Kidney (tissue), 14 donors: ENCODE results near the gene IMP4. TPM values are rescaled to one million over a fixed set of nuclear protein-coding genes. Genes with fewer than 3 reads are reported as not detected.
A peak's percentile ranks its signal among the peaks of the same experiment; 100 is the strongest.

Source experiments
- DNase-seq, 5 donors: peaks; one replicate each; pipeline ENCODE4 v3.0.0-alpha.2; 2013 to 2020
- FAIRE-seq: peaks from 2 replicates; lab custom pipeline; 2012; peaks lifted over from hg19 to GRCh38; lab: Jason Lieb, UNC
- H3K27ac ChIP-seq, 2 donors: one replicate each; pipeline ENCODE4 v1.7.0; 2013; ENCODE audit warnings: low read depth in 2 of 2, low read length in 2 of 2, inconsistent platforms in 1 of 2
- H3K27me3 ChIP-seq: one replicate; pipeline ENCODE4 v1.7.1; 2013; ENCODE audit warnings: low read length, inconsistent platforms; ENCODE audit not compliant: control insufficient read depth, insufficient read depth
- H3K36me3 ChIP-seq, 3 donors: one replicate each; pipeline versions ENCODE4 v1.7.0 to v1.7.1; 2013; ENCODE audit warnings: low read length in 3 of 3, control low read depth in 1 of 3, inconsistent platforms in 1 of 3; ENCODE audit not compliant: insufficient read depth in 3 of 3, control insufficient read depth in 2 of 3
- H3K4me1 ChIP-seq, 3 donors: one replicate each; pipeline versions ENCODE4 v1.7.0 to v1.7.1; 2013; ENCODE audit warnings: low read length in 3 of 3, inconsistent platforms in 1 of 3, low read depth in 1 of 3; ENCODE audit not compliant: control insufficient read depth in 2 of 3, insufficient read depth in 2 of 3
- H3K4me3 ChIP-seq, 3 donors: one replicate each; pipeline versions ENCODE4 v1.7.0 to v1.8.1; 2013; ENCODE audit warnings: low read length in 3 of 3, control low read depth in 1 of 3, inconsistent platforms in 1 of 3
- H3K9ac ChIP-seq, 3 donors: one replicate each; pipeline versions ENCODE4 v1.7.0 to v1.7.1; 2013; ENCODE audit warnings: low read length in 3 of 3, control low read depth in 1 of 3, inconsistent platforms in 1 of 3
- H3K9me3 ChIP-seq, 3 donors: one replicate each; pipeline versions ENCODE4 v1.7.0 to v1.7.1; 2013; ENCODE audit warnings: low read length in 3 of 3, control low read depth in 1 of 3, inconsistent platforms in 1 of 3; ENCODE audit not compliant: control insufficient read depth in 2 of 3, insufficient read depth in 1 of 3
- intact Hi-C: fragments of 100-400 bp; cut with DNase I; formaldehyde crosslinking; loops from one replicate; pipeline ENCODE4 v1.11.1; 2022
- polyA plus RNA-seq: library from polyadenylated mRNA; stranded (reverse); fragments of 350-450 nt; fragmentation: Illumina TruSeq; extraction: RNeasy Lipid Tissue Mini Kit (QIAGEN cat#74804); gene quantifications from one replicate; pipeline ENCODE4 v1.2.3, GENCODE V29; 2014; ENCODE audit warnings: low read depth, low replicate concordance; ENCODE audit not compliant: insufficient read depth
- total RNA-seq: library from RNA; stranded (reverse); fragmentation: NEBNext Ultra II Directional; extraction: Animal tissue kit (Norgen Biotek cat#: 25700); gene quantifications from one replicate; pipeline ENCODE4 v1.2.1, GENCODE V29; 2021
- TF ChIP-seq, protein P1 (sequence below): IDR thresholded peaks from 3 replicates; pipeline ENCODE4 v1.5.1; 2012; ENCODE audit warnings: mild to moderate bottlenecking, moderate library complexity, borderline replicate concordance; ENCODE audit not compliant: insufficient read depth; ENCODE audit errors: extremely low read depth
- donor health status: control.
- donor health status: control.
- donor health status: control.
- donor health status: control.
- donor health status: control.
- donor health status: DM: yes; HTN: yes; CAD: no.
- donor health status: Normal renal cell carcinoma (clear cell type).

IMP4 gene
- total and polyA plus RNA-seq, 2 donors from 2014 or later, result 59.7 to 60.1 TPM

DNA sequence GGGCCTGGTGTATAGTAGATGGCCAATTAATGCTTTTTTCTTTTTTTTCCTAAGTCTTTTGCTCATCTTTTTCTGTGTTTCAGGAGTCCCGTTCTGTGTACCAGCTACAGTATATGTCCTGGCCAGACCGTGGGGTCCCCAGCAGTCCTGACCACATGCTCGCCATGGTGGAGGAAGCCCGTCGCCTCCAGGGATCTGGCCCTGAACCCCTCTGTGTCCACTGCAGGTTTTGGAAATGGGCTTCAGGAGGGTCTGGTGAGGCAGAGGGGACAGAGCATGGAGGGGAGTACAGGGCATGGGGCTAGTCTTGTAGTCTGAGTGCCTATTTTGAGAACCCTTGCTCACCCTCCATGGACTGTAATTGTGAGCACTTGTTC, 27.3 kb downstream of the IMP4 start:
- TF ChIP-seq, protein P1, sequence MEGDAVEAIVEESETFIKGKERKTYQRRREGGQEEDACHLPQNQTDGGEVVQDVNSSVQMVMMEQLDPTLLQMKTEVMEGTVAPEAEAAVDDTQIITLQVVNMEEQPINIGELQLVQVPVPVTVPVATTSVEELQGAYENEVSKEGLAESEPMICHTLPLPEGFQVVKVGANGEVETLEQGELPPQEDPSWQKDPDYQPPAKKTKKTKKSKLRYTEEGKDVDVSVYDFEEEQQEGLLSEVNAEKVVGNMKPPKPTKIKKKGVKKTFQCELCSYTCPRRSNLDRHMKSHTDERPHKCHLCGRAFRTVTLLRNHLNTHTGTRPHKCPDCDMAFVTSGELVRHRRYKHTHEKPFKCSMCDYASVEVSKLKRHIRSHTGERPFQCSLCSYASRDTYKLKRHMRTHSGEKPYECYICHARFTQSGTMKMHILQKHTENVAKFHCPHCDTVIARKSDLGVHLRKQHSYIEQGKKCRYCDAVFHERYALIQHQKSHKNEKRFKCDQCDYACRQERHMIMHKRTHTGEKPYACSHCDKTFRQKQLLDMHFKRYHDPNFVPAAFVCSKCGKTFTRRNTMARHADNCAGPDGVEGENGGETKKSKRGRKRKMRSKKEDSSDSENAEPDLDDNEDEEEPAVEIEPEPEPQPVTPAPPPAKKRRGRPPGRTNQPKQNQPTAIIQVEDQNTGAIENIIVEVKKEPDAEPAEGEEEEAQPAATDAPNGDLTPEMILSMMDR, result no peak
- H3K9ac ChIP-seq, result no peak overlapping the region
- no peak for FAIRE-seq
- peak in 1 of 5 donors; percentile 32 for DNase-seq
- H3K4me3 ChIP-seq, result no peak overlapping the region
- no peaks in the 10 kb centered on the region for H3K27me3 ChIP-seq
- H3K27ac ChIP-seq, result no peak overlapping the region
- H3K4me1 ChIP-seq, result peaks cover 0 to 22% (median 4%) of the 10 kb centered on the region in 3 donors
- H3K9me3 ChIP-seq, result no peaks in the 10 kb centered on the region
- peaks cover 0 to 3% (median 0%) of the 10 kb centered on the region in 3 donors for H3K36me3 ChIP-seq
- intact Hi-C loops, result no loop called here

DNA sequence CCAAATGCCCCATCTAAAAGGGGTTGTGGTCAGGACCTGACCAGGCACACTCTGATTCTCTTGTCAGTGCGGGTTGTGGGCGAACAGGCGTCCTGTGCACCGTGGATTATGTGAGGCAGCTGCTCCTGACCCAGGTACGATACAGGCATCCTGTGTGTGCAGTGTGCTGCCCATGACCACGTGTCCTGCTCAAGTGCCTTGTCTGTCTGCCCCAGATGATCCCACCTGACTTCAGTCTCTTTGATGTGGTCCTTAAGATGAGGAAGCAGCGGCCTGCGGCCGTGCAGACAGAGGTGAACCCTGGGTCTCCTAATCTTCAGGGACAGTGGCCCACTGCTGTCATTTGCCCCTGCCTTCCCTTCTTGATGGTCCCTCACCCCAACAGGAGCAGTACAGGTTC, 27.8 kb downstream of the IMP4 start:
- intact Hi-C loops, result no loop called here
- Histone ChIP-seq H3K4me1 (peaks cover 0 to 22% (median 4%) of the 10 kb centered on the region in 3 donors), H3K9me3 (no peaks in the 10 kb centered on the region), H3K9ac (no peak overlapping the region), H3K27me3 (no peaks in the 10 kb centered on the region), H3K4me3 (no peak overlapping the region), H3K36me3 (peaks cover 0 to 3% (median 0%) of the 10 kb centered on the region in 3 donors), H3K27ac (no peak overlapping the region)
- FAIRE-seq, result no peak
- DNase-seq, result peak in 1 of 5 donors; percentile 54
- TF ChIP-seq, protein P1, result no peak

DNA sequence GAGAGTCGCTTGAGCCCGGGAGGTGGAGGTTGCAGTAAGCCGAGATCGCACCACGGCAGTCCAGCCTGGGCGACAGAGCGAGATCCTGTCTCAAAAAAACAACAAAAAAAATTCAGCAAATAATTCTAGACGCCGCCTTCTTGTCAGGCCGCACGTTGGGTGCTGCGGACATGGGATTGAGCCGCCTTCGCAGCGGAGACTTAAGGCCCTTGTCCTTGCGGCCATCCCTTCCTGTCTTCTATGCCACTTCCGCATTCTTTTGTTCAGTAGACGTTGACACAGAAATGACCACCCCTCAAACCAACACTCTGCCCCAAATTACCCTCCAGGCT, 29.0 kb downstream of the IMP4 start:
- peak overlapping the region; percentile 83 to 86 (median 85) for H3K4me3 ChIP-seq
- intact Hi-C loops, result no loop called here
- peaks cover 0 to 22% (median 4%) of the 10 kb centered on the region in 3 donors for H3K4me1 ChIP-seq
- peaks cover 0 to 3% (median 0%) of the 10 kb centered on the region in 3 donors for H3K36me3 ChIP-seq
- no peaks in the 10 kb centered on the region for H3K9me3 ChIP-seq
- TF ChIP-seq, protein P1, result no peak
- DNase-seq, result peak in 1 of 5 donors; percentile 69
- peak overlapping the region; percentile 49 to 72 (median 71) for H3K9ac ChIP-seq
- H3K27me3 ChIP-seq, result no peaks in the 10 kb centered on the region
- H3K27ac ChIP-seq, result peak overlapping the region; percentile 72 to 84
- no peak for FAIRE-seq
